ENCODE results near the gene TIAM1.
A peak's percentile ranks its signal among the peaks of the same experiment; 100 is the strongest.

Gene TIAM1

DNA sequence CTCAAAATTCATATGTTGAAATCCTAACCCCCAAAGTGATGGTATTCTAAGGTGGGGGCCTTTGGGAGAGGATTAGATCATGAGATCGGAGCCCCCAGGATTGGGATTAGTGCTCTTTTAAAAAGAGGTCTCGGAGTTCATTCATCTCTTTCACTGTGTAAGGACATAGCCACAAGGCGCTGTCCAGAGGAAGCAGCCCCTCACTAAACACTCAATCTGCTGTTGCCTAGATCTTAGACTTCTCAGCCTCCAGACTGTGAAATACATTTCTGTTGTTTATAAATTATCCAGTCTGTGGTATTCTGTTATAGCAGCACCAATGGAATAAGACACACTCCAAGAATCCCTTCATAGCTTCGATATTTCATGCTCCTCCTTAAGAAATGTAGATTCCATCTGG, 12.4 kb upstream of the TIAM1 start:
- no peak for DNase-seq

DNA sequence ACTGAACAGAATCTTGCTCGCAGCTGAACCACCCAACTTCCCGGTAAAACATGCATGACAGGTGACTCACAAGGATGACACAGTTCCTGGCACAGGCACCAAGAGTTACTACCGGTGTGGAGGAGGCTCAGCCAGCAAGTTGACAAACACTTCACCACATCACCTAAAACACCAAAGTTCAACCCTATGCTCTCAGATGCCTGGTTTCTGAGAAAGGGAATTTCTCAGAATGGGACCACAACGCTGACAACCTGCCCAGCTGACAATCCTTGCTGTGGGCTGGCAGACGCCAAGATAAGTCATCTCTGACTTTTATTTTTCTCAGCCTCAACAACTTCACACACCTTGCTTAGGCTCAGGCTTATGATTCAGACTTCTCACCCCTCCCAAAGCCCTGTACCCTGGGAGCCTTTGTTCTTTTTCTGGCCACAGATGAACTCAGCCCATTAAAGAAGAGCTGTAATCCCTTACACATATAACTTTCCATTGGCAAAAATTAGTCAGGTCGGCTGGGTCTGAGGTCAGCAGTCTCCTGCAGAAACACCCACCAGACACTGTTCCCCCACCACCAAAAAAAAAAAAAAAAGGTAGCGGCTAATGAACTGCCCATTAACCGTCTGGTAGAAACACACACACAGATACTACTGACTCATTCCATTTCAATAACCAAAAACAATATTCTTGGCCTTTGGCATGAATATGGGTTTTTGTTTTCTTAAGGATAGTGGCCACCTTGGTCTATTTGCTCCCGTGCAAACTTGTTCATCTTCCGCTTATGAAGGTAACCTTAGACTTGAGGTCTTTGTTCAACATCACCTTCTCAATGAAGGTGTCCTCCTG, 10.8 kb upstream of the TIAM1 start:
- DNase-seq = peak in 1 of 58 donors; percentile 16

DNA sequence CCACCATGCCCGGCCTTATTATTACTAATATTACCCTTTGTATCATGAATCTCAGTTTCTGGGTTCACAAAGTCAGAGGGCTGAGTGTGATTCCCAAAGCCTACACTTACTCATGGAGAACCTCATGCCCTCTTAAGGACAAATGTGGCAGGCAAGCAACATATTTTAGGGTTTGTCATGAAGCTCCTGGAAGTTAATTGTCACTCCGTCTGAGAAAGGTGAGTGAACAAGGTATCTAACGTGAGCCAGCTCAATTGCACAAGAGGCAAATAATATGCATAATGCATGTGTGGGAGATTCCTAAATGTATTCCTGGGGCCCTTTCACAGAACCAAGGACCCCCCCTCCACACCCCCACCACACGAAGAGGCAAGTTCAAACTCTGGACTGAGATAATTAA, 10.1 kb upstream of the TIAM1 start:
- no peak for DNase-seq

DNA sequence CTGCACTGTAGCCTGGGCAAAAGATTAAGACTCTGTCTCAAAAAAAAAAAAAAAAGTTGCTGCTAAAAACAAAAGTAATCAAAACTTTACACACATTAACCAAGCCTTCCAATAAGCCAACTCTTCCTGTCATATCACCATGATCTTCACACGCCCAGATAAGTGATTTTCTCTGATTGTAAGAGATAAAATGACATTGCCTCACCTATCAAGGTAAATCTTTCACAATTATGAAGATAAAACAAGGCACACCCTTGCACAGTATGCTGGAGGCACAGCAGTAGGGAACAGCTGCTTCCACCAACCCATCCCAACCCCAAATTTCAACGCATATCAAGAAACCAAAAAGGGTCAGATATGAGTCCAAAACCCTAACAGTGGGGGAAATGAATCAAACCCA, 8.8 kb upstream of the TIAM1 start:
- no peak for DNase-seq

DNA sequence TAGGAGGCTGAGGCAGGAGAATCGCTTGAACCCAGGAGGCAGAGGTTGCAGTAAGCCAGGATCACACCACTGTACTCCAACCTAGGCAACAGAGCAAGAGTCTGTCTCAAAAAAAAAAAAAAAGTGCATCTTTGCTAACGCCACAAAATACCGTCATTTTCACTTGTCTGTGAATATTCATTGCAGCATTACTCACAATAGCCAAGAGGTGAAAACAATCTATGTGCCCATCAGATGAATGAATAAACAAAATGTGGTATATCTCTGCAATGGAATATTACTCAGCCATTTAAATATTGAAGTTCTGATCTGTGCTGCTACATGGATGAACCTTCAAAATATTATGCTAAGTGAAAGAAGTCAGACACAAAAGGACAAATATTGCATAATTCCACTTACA, 7.9 kb upstream of the TIAM1 start:
- no peak for DNase-seq

DNA sequence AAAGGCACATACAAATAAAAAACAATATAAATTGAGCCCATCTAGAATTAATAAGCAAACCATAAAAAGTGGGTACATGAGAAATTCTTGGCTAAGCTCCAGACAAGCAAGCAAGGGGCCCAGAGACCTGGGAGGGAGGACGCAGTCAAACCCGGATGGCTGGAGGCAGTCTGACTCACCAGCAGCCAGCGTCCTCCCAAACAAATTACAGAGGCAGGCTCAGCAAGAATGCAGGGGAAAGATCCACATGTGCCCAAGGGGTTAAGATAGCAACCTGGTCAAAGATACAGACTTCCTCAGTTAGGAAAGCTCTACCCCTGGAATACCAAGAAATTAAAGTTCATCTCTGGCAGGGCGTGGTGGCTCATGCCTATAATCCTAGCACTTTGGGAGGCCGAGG, 7.4 kb upstream of the TIAM1 start:
- no peak for DNase-seq

DNA sequence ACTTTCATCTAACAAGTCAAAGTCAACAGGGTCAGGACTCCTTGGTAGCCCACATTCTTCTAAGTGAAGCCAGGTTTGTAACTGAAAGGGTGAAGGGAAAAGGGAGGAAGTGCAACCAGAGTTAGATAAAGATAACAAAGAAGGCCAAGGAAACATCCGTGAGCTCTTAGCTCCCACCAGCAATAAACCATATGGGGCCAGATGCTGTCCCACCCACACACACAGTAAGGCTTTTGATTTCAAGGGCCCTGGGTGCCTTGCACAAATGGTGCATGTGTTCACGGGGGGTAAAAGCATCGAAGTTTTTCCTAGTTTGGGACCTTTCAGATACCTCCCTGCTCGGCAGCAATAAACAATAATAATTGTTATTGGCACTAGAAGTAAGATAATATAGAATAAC, 5.1 kb upstream of the TIAM1 start:
- no peak for DNase-seq

DNA sequence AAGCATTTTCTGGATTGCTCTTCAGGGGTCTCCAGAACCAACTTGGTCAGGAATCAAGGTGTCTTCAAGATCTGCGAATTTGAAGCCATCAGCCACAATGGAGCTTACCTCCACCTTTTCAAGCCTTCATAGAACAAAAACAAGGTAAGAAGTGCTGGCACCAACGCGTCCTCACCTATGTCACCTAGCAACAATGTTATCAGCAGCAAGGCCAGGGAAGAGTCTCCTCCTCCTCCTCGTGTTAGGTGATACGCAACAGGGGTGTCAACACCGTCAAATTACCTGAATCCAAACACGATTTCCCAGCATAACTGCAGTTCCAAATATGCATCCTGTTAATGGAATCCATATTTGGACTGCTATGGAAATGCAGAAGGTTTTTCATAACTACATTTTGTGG, 4.1 kb upstream of the TIAM1 start:
- no peak for DNase-seq

DNA sequence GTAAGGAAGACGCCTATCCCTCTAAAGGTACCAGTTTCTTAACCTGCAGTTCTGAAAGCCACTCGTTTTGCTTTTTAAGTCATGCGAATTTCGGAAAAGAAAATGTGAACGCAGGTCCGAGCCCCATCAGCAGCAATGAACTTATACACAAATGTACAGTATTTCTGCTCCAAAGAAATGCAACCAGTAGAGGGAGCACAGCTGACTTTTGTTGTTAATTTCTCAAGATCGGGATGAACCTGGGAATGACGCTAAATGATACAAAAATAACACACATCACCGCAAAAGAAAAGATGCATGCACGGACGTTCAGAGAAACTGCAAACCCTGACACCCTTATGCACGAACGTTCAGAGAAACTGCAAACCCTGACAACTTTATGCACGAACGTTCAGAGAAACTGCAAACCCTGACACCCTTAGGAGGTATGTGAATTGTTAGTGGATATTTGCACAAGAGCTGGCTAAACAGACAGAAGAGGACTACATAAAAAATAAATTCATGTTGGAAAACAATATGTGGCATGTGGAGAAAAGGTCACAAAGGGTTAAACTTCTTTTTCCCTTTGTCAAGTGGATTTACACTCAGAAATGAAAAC, 3.5 kb upstream of the TIAM1 start:
- DNase-seq = peak in 8 of 58 donors; percentile 10 to 44 (median 30)

DNA sequence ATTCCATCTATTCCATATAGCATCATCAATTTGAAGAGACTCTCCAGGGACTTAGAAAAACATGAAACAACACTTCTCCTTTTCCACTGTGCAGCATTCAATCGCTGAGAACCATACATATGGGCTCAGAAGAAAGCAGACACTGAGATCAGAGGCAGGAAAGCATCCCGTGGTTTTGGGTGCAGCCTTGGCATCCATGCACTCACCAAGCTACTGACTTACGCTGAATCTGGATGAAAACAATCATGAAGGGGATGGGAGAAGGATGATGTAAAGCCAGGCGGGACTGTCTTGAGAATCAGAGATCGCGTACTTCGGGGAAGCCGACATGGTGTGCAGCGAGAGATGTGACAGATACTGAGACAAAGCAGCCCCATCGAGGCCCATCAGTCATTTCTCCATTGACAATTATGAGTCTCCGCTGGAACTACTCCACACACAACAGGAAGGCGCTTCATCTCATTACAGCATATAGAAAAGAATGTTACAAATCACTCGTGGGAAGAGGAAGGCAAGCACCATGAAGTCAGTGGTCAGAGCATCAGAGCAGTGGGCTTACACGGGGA, 2.3 kb upstream of the TIAM1 start:
- DNase-seq = no peak

DNA sequence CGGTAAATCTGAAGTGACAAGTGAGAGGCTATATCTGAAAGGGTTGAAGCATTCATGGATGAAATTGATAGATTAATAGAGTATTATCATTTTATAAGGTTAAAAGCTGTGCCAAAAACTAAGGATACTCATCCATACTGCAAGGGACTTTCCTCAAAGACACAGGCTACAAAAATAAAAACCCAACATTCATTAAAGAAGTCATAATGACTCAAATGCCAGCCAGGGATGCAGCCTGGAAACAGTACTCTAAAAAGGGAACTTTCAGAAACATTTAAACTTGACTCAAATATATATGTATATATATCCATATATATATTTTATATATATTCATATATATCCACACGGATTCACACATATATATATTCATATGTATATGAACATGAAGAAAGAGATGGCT, 1.1 kb upstream of the TIAM1 start:
- no peak for DNase-seq

DNA sequence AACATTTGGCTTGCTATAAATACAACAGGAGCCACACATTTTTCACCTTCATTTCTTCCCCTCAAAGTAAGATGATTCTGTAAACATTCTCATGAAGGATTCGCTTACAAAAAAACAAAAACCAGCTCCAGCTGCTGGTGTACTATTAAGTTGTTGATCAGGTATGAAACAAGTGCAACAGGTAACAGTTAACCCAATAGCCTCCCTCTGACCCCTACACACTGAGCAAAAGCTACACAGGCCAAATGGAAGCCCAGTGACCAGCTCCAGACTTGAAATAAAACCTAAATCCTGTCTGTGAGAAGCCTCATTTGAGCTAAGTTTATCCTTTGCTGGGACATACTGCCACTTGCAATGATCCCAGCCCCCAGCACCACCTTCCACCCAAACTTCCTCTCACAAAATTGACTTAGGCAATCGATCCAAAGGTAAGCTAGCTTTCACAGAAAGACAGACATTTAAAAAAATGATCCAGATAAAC, 991 bp downstream of the TIAM1 start:
- no peak for DNase-seq

DNA sequence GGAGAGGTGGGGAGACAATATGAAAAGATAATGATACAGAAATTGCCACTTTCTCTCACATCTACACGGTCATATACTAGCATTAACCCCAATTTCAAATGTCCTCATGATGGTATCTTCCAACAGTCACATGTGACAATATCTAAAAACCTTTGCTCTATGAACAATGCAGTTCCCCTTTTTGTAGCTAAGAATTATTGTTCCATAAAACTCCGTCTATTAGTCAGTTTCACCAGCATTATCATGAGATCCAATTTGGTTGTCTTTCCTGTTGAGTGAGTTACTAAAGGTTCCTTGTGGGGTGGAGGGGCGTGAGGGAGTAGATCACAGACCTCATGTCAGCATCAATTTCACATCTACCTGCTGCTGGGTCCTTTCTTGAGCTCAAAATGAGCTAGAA, 1.7 kb downstream of the TIAM1 start:
- no peak for DNase-seq

DNA sequence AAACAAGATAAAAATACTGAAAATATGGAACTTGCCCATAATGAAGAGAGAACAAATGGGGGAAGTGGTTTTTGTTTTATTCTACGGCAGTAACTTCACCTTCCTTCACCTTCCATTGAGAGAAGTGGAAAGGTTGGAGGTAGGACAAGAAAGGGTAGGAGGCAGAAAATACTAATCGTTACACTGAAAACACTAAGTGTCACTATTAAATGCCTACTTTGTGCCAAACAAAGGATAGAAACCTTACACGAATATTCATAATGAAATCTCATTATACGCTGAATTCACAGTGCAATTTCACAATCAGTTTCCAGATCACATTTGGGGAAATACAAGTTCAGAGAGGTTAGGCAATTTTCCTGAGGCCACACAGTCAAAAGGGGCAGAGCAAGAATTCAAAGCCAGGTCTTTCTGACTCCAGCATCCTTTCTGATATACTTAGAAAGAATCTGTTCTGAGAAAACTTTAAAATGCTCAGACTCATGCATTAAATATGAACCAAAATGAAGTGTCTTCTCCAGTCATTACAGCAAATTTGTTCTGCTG, 3.0 kb downstream of the TIAM1 start:
- no peak for DNase-seq

DNA sequence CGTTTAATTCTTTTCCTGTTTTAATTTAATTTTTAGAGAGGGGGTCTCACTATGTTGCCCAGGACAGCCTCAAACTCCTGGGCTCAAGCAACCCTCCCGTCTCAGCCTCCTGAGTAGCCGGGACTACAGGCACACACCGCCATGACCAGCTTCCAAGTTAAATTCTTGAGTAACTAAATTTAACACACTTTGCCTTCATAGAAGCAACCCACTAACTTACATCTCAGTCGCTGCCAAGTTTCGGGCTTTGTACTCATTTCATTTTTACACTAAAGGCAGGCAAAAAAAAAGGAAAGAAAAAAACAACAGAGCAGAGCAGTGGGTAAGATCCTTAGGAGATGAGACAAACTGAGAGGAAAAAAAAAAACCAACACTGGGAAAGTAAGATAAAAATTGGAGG, 3.5 kb downstream of the TIAM1 start:
- peak in 5 of 58 donors; percentile 7 to 23 (median 12) for DNase-seq

DNA sequence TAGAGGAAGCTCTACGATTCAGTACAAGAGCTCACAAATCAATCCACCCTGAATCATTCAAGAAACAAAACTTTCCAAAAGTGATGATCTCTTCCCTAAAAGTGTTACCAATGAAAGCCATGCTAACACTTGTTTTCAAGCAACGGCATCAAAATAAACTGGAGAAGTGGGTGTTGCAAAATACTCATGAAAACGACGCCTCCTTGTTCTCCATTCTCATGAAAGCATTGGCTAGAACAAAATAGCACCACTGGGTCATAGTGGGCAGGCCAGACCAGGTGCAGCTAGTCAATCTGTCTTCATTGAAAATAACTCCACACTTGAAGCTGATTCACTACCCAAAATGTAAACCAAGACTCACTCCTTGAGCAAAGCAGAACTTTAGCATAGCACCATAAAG, 4.3 kb downstream of the TIAM1 start:
- no peak for DNase-seq

DNA sequence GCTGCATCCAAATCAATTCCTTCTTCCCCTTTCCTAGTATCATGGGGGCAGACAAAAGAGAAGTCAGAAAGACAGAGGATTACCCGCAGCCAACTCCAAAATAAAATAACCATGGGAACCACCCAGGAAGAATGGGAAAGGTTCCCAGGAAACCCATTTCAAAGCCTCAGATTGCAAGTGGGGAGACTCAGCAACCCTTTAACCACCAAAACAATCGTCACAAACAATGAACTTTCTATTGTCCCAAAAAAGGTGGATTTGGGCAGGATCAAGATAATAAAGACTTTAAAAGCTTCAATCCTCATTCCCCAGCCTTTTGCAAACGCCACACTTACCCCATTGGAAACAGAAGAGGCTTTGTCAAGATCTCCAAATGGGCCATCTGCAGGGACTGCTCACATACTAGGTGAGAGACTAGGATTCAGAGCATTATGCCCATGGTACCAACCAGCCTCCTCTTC, 5.1 kb downstream of the TIAM1 start:
- DNase-seq = peak in 1 of 58 donors; percentile 14

DNA sequence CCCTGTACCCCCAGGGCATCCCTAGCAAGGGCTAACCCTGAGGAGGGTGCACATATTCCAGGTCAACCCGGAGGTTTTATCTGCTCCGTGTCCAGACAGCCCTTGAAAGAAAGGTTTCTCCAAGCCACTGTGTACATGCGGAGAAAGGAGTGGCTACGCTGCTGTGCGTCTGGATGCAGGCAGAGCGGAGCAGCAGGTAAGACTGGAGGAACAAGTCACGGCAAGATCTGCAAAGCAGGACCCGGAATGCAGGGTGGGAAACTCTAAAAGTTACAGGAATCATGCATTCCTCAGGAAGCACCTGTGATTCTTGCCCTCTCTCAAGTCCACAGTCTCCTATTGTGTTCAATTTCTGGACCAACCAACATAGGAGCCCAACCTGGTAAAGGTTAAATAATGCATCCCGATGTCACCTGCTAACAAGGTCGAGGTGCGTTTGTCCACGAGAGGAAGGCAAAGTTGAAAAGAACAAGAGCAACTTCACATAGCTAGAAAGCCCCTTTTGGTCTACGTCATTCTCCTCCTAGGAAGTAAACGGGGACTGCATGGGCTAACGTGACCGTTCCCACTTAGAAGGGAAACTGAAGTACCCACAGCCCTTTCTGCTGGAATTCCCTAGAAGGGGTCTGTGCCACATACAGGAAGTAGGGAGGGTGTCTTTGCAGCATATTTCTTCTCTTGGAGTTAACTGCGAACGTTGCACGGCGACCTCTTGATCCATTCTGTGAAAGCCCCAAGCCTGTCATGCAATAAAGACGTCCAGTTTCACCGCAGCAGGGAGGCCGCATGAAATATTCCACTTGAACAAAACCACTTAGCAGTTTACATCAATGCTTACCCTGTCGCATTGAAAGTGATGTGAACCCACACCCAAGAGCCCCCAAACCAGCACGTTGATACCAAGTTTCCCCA, 5.8 kb downstream of the TIAM1 start:
- no peak for DNase-seq

DNA sequence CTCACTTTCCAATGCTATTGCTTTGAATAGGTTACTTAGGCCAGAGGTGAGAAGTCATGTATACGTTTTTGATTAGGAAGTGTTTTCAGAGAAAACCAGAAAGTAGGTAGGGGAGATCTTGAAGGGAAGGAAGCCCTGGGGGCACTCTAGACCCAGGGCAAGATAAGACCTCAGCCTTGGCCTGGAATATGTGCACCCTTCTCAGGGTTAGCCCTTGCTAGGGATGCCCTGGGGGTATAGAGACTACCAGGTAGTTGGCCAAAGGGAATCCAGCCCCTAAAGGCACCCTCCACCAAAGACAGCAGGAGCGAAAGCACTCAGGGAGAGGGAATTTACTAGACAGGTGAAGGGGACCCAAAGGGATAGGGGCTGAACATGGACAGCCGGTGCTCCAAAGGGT, 7.0 kb downstream of the TIAM1 start:
- no peak for DNase-seq

DNA sequence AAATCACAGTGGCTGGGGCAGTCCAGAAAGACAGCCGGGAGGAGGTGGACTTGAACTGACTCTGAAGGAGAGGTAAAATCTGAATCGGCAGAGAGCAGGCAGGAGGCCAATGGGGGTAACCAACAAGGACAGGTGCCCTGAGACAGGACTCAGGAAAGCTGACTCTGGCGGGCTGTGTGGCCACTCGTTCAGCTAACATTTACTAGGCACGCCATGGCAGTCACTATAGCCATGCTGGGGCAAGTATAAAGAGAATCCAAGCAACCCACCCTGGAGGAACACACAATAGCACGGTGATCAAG, 7.4 kb downstream of the TIAM1 start:
- no peak for DNase-seq
